Mucosa of rectum (tissue), 2 donors: ENCODE measurements around the gene OR2A25.
"Not testable (repeated sequence)": the region's sequence is repeated elsewhere in the genome, so short reads cannot be mapped to it uniquely, and the experiment has no call there.

ENCODE experiments used
- H3K27ac ChIP-seq, 2 donors: one replicate each; pipeline ENCODE4 v1.7.0; 2013; ENCODE audit warnings: inconsistent platforms in 2 of 2, low read depth in 2 of 2, low read length in 2 of 2
- H3K27me3 ChIP-seq, 2 donors: one replicate each; pipeline ENCODE4 v1.7.0; 2013; ENCODE audit warnings: low read length in 2 of 2; ENCODE audit not compliant: control insufficient read depth in 2 of 2, insufficient read depth in 2 of 2
- H3K36me3 ChIP-seq, 2 donors: one replicate each; pipeline ENCODE4 v1.7.0; 2013; ENCODE audit warnings: low read length in 2 of 2; ENCODE audit not compliant: control insufficient read depth in 2 of 2, insufficient read depth in 2 of 2
- H3K4me1 ChIP-seq, 2 donors: one replicate each; pipeline ENCODE4 v1.7.0; 2013; ENCODE audit warnings: low read length in 2 of 2, mild to moderate bottlenecking in 1 of 2; ENCODE audit not compliant: control insufficient read depth in 2 of 2, insufficient read depth in 2 of 2
- H3K4me3 ChIP-seq, 2 donors: one replicate each; pipeline ENCODE4 v1.7.0; 2013; ENCODE audit warnings: low read length in 2 of 2
- H3K9ac ChIP-seq, 2 donors: one replicate each; pipeline ENCODE4 v1.7.0; 2013; ENCODE audit warnings: low read length in 2 of 2, low read depth in 1 of 2, mild to moderate bottlenecking in 1 of 2
- H3K9me3 ChIP-seq, 2 donors: one replicate each; pipeline ENCODE4 v1.7.0; 2013; ENCODE audit warnings: low read length in 2 of 2; ENCODE audit not compliant: control insufficient read depth in 2 of 2
- donor health status: healthy.
- donor health status: Normal muscosa, but diverticular disease.

Gene OR2A25

GRCh38 chr7:144032985-144033709 is 36.5 kb upstream of the OR2A25 start:
- H3K9ac ChIP-seq: no peak overlapping the region
- H3K4me3 ChIP-seq: no peak overlapping the region
- H3K27ac ChIP-seq: no peak overlapping the region
- no peaks in the 10 kb centered on the region for H3K27me3 ChIP-seq
- no peaks in the 10 kb centered on the region for H3K9me3 ChIP-seq
- H3K36me3 ChIP-seq: no peaks in the 10 kb centered on the region
- H3K4me1 ChIP-seq: no peaks in the 10 kb centered on the region

GRCh38 chr7:144035385-144035784 is 34.2 kb upstream of the OR2A25 start:
- Histone ChIP-seq H3K36me3 (no peaks in the 10 kb centered on the region), H3K9me3 (no peaks in the 10 kb centered on the region), H3K27me3 (no peaks in the 10 kb centered on the region), H3K9ac (no peak overlapping the region), H3K27ac (no peak overlapping the region), H3K4me1 (no peaks in the 10 kb centered on the region), H3K4me3 (no peak overlapping the region)

GRCh38 chr7:144036302-144036885 is 33.2 kb upstream of the OR2A25 start:
- Histone ChIP-seq H3K9ac (no peak overlapping the region), H3K4me1 (no peaks in the 10 kb centered on the region), H3K4me3 (no peak overlapping the region), H3K27ac (no peak overlapping the region), H3K9me3 (no peaks in the 10 kb centered on the region), H3K36me3 (no peaks in the 10 kb centered on the region), H3K27me3 (no peaks in the 10 kb centered on the region)

- H3K27ac ChIP-seq: no peak overlapping the region
- no peak overlapping the region for H3K4me3 ChIP-seq
- no peak overlapping the region for H3K9ac ChIP-seq
- H3K9me3 ChIP-seq: no peaks in the 10 kb centered on the region
- H3K36me3 ChIP-seq: no peaks in the 10 kb centered on the region
- no peaks in the 10 kb centered on the region for H3K27me3 ChIP-seq
- H3K4me1 ChIP-seq: no peaks in the 10 kb centered on the region
Measured at GRCh38 chr7:144037414-144038035, 32.1 kb upstream of the OR2A25 start.

- Histone ChIP-seq H3K27me3 (no peaks in the 10 kb centered on the region), H3K9ac (no peak overlapping the region), H3K4me1 (no peaks in the 10 kb centered on the region), H3K27ac (no peak overlapping the region), H3K4me3 (no peak overlapping the region), H3K36me3 (no peaks in the 10 kb centered on the region), H3K9me3 (no peaks in the 10 kb centered on the region)
Measured at GRCh38 chr7:144038887-144039286, 30.7 kb upstream of the OR2A25 start.

- no peak within 1 kb of the TSS for H3K9ac ChIP-seq
- H3K4me3 ChIP-seq: no peak within 1 kb of the TSS
- no peaks in the 10 kb centered on the region for H3K27me3 ChIP-seq
- H3K36me3 ChIP-seq: no peaks in the 10 kb centered on the region
- no peaks in the 10 kb centered on the region for H3K4me1 ChIP-seq
- H3K9me3 ChIP-seq: no peaks in the 10 kb centered on the region
- H3K27ac ChIP-seq: no peak within 1 kb of the TSS
Measured at GRCh38 chr7:144048648-144049047, 21.0 kb upstream of the OR2A25 start, which contains the start of gene OR2A5. Gene OR2A5 (plus strand): TSS chr7:144048948. CDS start chr7:144050402, 1,454 bp downstream.

GRCh38 chr7:144049491-144049890 is 20.1 kb upstream of the OR2A25 start:
- Histone ChIP-seq H3K4me3 (no peak overlapping the region), H3K9me3 (no peaks in the 10 kb centered on the region), H3K27me3 (no peaks in the 10 kb centered on the region), H3K4me1 (no peaks in the 10 kb centered on the region), H3K36me3 (no peaks in the 10 kb centered on the region), H3K27ac (no peak overlapping the region), H3K9ac (no peak overlapping the region)

GRCh38 chr7:144050093-144050492 is 19.5 kb upstream of the OR2A25 start:
- no peaks in the 10 kb centered on the region for H3K36me3 ChIP-seq
- H3K27ac ChIP-seq: no peak overlapping the region
- H3K9me3 ChIP-seq: no peaks in the 10 kb centered on the region
- no peak overlapping the region for H3K9ac ChIP-seq
- H3K27me3 ChIP-seq: no peaks in the 10 kb centered on the region
- no peaks in the 10 kb centered on the region for H3K4me1 ChIP-seq
- no peak overlapping the region for H3K4me3 ChIP-seq

- not testable (repeated sequence) for H3K9me3 ChIP-seq, H3K36me3 ChIP-seq, H3K27me3 ChIP-seq, H3K27ac ChIP-seq, H3K4me1 ChIP-seq, H3K9ac ChIP-seq, H3K4me3 ChIP-seq
Measured at GRCh38 chr7:144050884-144051283, 18.7 kb upstream of the OR2A25 start.

GRCh38 chr7:144057954-144058353 is 11.7 kb upstream of the OR2A25 start:
- H3K9ac ChIP-seq: no peak overlapping the region
- no peaks in the 10 kb centered on the region for H3K9me3 ChIP-seq
- H3K4me1 ChIP-seq: no peaks in the 10 kb centered on the region
- H3K36me3 ChIP-seq: no peaks in the 10 kb centered on the region
- no peak overlapping the region for H3K27ac ChIP-seq
- H3K4me3 ChIP-seq: no peak overlapping the region
- no peaks in the 10 kb centered on the region for H3K27me3 ChIP-seq
